Uterus (tissue), 4 donors: ENCODE results near the gene INSRR. TPM values are rescaled to one million over a fixed set of nuclear protein-coding genes. Genes with fewer than 3 reads are reported as not detected.
A peak's percentile ranks its signal among the peaks of the same experiment; 100 is the strongest.

Experiments
- DNase-seq, 2 donors: peaks; one replicate each; pipeline ENCODE4 v3.0.0-alpha.2; 2019 to 2020
- H3K27ac ChIP-seq, 2 donors: fragments of 200-600 bp; sonication (generic); 1 replicate in 1 of 2; 2 replicates in 1 of 2; pipeline ENCODE4 v1.5.1; 2016 to 2018
- H3K27me3 ChIP-seq, 2 donors: fragments of 200-600 bp; sonication (generic); one replicate each; pipeline ENCODE4 v1.5.1; 2018 to 2019; ENCODE audit warnings: control low read depth in 1 of 2
- H3K36me3 ChIP-seq, 2 donors: fragments of 200-600 bp; sonication (generic); one replicate each; pipeline ENCODE4 v1.5.1; 2019; ENCODE audit warnings: control low read depth in 1 of 2
- H3K4me1 ChIP-seq, 2 donors: fragments of 200-600 bp; sonication (generic); one replicate each; pipeline ENCODE4 v1.5.1; 2018 to 2019; ENCODE audit warnings: control low read depth in 1 of 2
- H3K4me3 ChIP-seq, 2 donors: fragments of 200-600 bp; sonication (generic); 1 replicate in 1 of 2; 2 replicates in 1 of 2; pipeline ENCODE4 v1.5.1; 2018 to 2019; ENCODE audit warnings: mild to moderate bottlenecking in 1 of 2
- H3K9me3 ChIP-seq, 2 donors: fragments of 200-600 bp; sonication (generic); one replicate each; pipeline ENCODE4 v1.5.1; 2019; ENCODE audit warnings: control low read depth in 1 of 2
- CTCF ChIP-seq, 4 experiments: fragments of 200-600 bp in 2 of 4; fragments of 450-650 bp in 2 of 4; sonication (generic) in 2 of 4; IDR thresholded peaks; one replicate each; pipeline ENCODE4 v1.5.1; 2016 to 2019; ENCODE audit warnings: antibody characterized with exemption in 4 of 4, mild to moderate bottlenecking in 2 of 4, moderate library complexity in 1 of 4
- POLR2A ChIP-seq, 2 donors: fragments of 450-650 bp; IDR thresholded peaks; one replicate each; pipeline ENCODE4 v1.6.1; 2016; ENCODE audit warnings: antibody characterized with exemption in 2 of 2, mild to moderate bottlenecking in 1 of 2, moderate library complexity in 1 of 2
- intact Hi-C: fragments of 100-400 bp; cut with DNase I; formaldehyde crosslinking; loops from one replicate; pipeline ENCODE4 v1.15.1; 2023; ENCODE audit warnings: low total_unique reads
- total RNA-seq, 4 donors: library from RNA; depleted of rRNA in 3 of 4; stranded (reverse); fragments of >200 nt in 3 of 4; gene quantifications; one replicate each; pipeline versions ENCODE4 v1.1.0 to v1.2.4, GENCODE V29; 2014 to 2023
- donor health status: DM: yes; HTN: yes; CAD: no.

The INSRR gene
- total RNA-seq, 4 donors from 2014 or later, result 1.2 TPM; not detected in 3

GRCh38 chr1:156801409-156802121 is 57.4 kb downstream of the INSRR start:
- intact Hi-C loops, result no loop called here
- peak; percentile 30 to 74 (median 44) for TF ChIP-seq CTCF (IDR thresholded peaks at IDR 0.05)
- no peak for TF ChIP-seq POLR2A (IDR thresholded peaks at IDR 0.05)
- peak; percentile 68 to 80 for DNase-seq
- H3K4me1 ChIP-seq, result peaks cover 9 to 15% of the 10 kb centered on the region in 2 donors
- peak overlapping the region; percentile 18 to 42 for H3K27ac ChIP-seq
- no peak overlapping the region for H3K4me3 ChIP-seq
- no peaks in the 10 kb centered on the region for H3K9me3 ChIP-seq
- no peaks in the 10 kb centered on the region for H3K27me3 ChIP-seq
- H3K36me3 ChIP-seq, result no peaks in the 10 kb centered on the region

- Histone ChIP-seq H3K9me3 (no peaks in the 10 kb centered on the region), H3K36me3 (no peaks in the 10 kb centered on the region), H3K4me1 (peaks cover 0 to 5% of the 10 kb centered on the region in 2 donors), H3K27me3 (no peaks in the 10 kb centered on the region), H3K4me3 (no peak overlapping the region), H3K27ac (no peak overlapping the region)
- intact Hi-C loops, result no loop called here
- DNase-seq, result no peak
- peak; percentile 64 to 73 (median 71) for TF ChIP-seq CTCF (IDR thresholded peaks at IDR 0.05)
- TF ChIP-seq POLR2A (IDR thresholded peaks at IDR 0.05), result no peak
Measured at GRCh38 chr1:156797212-156797871, 61.6 kb downstream of the INSRR start.

- Histone ChIP-seq H3K27ac (no peak overlapping the region), H3K4me3 (no peak overlapping the region), H3K9me3 (no peaks in the 10 kb centered on the region), H3K36me3 (no peaks in the 10 kb centered on the region), H3K4me1 (peaks cover 0 to 5% of the 10 kb centered on the region in 2 donors), H3K27me3 (no peaks in the 10 kb centered on the region)
- intact Hi-C loops, result no loop called here
- no peak for DNase-seq
- no peak for TF ChIP-seq POLR2A (IDR thresholded peaks at IDR 0.05)
Measured at GRCh38 chr1:156796340-156797097, 62.4 kb downstream of the INSRR start.

- Histone ChIP-seq H3K4me1 (peaks cover 0 to 5% of the 10 kb centered on the region in 2 donors), H3K36me3 (no peaks in the 10 kb centered on the region), H3K9me3 (no peaks in the 10 kb centered on the region), H3K27ac (no peak overlapping the region), H3K27me3 (no peaks in the 10 kb centered on the region), H3K4me3 (no peak overlapping the region)
- TF ChIP-seq CTCF (IDR thresholded peaks at IDR 0.05) (no peak), POLR2A (IDR thresholded peaks at IDR 0.05) (no peak)
- intact Hi-C loops, result no loop called here
- DNase-seq, result no peak
Measured at GRCh38 chr1:156795787-156796186, 63.1 kb downstream of the INSRR start.

GRCh38 chr1:156795374-156795733 is 63.6 kb downstream of the INSRR start:
- H3K36me3 ChIP-seq, result no peaks in the 10 kb centered on the region
- H3K27me3 ChIP-seq, result no peaks in the 10 kb centered on the region
- DNase-seq, result no peak
- H3K4me1 ChIP-seq, result peaks cover 0 to 5% of the 10 kb centered on the region in 2 donors
- intact Hi-C loops, result no loop called here
- no peaks in the 10 kb centered on the region for H3K9me3 ChIP-seq
- H3K27ac ChIP-seq, result no peak overlapping the region
- TF ChIP-seq POLR2A (IDR thresholded peaks at IDR 0.05), result no peak
- no peak for TF ChIP-seq CTCF (IDR thresholded peaks at IDR 0.05)
- H3K4me3 ChIP-seq, result no peak overlapping the region
